GM13976 (cell line): ENCODE results near the gene CUZD1.

Experiments used
- DNase-seq: peaks from one replicate; pipeline ENCODE4 v3.0.0; 2012; ENCODE audit warnings: low spot score
- in situ Hi-C: fragments of 300-500 bp; cut with MboI; formaldehyde crosslinking; loops from one replicate; pipeline ENCODE4 v1.12.0; 2022; ENCODE audit warnings: low sequenced_read_pairs, mixed read lengths, inconsistent platforms; ENCODE audit not compliant: unreplicated experiment
- TF ChIP-seq, protein P1 (sequence below): IDR thresholded peaks from 2 replicates; pipeline ENCODE4 v1.5.1; 2012; ENCODE audit warnings: borderline replicate concordance, mild to moderate bottlenecking; ENCODE audit not compliant: insufficient read depth; ENCODE audit errors: extremely low read depth, missing control alignments, control extremely low read depth

Gene CUZD1

DNA sequence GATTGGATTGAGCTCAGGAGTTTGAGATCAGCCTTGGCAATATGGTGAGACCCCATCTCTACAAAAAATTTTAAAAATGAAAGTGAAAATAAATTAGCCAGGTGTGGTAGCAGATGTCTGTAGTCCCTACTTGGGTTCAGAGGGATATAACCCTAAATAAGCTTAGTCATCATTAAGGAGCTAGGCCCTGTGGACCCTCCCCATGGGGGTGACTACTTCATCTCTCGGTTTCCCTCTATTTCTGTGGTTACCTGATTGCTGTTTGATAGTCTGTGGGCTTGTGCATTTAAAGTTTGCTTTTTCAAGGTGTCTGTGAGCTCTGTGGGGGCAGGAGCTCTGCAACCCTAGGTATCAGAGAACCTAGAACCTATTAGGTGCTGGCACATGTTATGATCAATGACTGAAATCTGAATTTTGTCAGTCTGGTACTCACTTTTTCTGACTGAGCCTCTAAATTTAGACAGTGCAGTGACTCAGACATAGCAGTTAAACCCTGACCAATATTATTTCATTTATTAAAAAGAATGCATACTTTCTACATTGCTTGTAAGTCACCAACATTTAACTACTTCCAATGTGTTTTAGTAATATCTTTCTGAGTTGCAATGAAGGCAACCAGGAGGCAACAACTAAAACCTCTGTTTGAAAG is 8.1 kb upstream of the CUZD1 start:
- in situ Hi-C loops, result no loop called here
- TF ChIP-seq, protein P1, sequence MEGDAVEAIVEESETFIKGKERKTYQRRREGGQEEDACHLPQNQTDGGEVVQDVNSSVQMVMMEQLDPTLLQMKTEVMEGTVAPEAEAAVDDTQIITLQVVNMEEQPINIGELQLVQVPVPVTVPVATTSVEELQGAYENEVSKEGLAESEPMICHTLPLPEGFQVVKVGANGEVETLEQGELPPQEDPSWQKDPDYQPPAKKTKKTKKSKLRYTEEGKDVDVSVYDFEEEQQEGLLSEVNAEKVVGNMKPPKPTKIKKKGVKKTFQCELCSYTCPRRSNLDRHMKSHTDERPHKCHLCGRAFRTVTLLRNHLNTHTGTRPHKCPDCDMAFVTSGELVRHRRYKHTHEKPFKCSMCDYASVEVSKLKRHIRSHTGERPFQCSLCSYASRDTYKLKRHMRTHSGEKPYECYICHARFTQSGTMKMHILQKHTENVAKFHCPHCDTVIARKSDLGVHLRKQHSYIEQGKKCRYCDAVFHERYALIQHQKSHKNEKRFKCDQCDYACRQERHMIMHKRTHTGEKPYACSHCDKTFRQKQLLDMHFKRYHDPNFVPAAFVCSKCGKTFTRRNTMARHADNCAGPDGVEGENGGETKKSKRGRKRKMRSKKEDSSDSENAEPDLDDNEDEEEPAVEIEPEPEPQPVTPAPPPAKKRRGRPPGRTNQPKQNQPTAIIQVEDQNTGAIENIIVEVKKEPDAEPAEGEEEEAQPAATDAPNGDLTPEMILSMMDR, result no peak
- no peak for DNase-seq

DNA sequence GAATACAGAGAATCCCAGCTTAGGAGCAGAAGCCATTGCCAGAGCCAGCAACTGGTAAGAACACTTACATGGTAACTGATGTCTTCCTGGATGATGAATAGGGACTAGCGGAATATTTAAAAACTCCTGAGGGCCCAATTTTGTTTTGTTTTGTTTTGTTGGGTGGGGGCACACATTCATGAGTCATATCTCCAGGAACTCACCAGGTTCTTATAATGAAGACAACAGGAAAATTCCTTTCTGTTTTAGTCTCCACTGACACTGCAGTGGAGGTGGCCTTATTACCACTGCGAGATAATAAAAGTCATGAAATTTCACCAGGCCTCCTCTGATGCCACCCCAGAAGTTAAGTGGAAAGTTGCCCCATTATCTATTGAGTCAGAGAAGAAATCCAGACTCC is 6.6 kb upstream of the CUZD1 start:
- TF ChIP-seq, protein P1, result no peak
- DNase-seq, result no peak
- in situ Hi-C loops, result no loop called here

GRCh38 chr10:122850705-122851640 is 5.3 kb upstream of the CUZD1 start:
- no peak for DNase-seq
- in situ Hi-C loops, result no loop called here
- TF ChIP-seq, protein P1, result no peak

GRCh38 chr10:122849900-122850605 is 4.4 kb upstream of the CUZD1 start:
- in situ Hi-C loops, result no loop called here
- TF ChIP-seq, protein P1, result no peak
- DNase-seq, result no peak

DNA sequence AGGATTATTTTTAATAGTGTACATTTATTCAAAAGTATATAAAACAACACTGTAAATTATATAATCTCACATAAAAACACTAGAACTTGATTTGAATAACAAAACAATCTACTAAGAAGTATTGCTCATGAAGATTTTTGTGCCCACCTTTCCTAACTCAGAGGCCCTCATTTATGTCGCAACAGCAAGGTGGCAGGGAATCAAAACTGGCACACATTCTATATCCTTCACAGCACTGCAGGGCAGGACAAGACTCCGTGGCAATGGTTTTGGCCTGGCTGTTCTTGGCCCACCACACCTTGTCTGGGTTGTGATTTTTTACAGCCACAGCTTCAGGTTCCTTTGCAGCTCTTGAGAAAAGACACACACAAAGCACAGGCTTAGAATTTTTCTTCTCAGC is 3.4 kb upstream of the CUZD1 start:
- TF ChIP-seq, protein P1, result no peak
- in situ Hi-C loops, result no loop called here
- no peak for DNase-seq
